ENCODE results near the gene HELZ2.

- TF ChIP-seq CTCF (conservative IDR thresholded peaks at IDR 0.05; ENCODE audit: low read length) (no peak), EZH2phosphoT487 (IDR thresholded peaks at IDR 0.05; ENCODE audit: borderline replicate concordance, low read depth, low read length) (no peak)
These were observed 37.6 kb upstream of the HELZ2 start for GRCh38 chr20:63611646-63612045.
